Activated naive CD8-positive, alpha-beta T cell (primary cell): ENCODE results near the gene KLHDC9.

Source experiments
- H3K27ac Mint-ChIP-seq: one replicate; pipeline ENCODE4 v1.8.0; 2021; ENCODE audit warnings: mixed read lengths
- H3K27me3 Mint-ChIP-seq: one replicate; pipeline ENCODE4 v1.8.0; 2021; ENCODE audit warnings: mixed read lengths
- H3K36me3 Mint-ChIP-seq: one replicate; pipeline ENCODE4 v1.8.0; 2021; ENCODE audit warnings: mixed read lengths
- H3K4me1 Mint-ChIP-seq: one replicate; pipeline ENCODE4 v1.8.0; 2021; ENCODE audit warnings: low read depth, mixed read lengths
- H3K4me3 Mint-ChIP-seq: one replicate; pipeline ENCODE4 v1.8.0; 2021; ENCODE audit warnings: mild to moderate bottlenecking, mixed read lengths
- H3K9me3 Mint-ChIP-seq: one replicate; pipeline ENCODE4 v1.8.0; 2021; ENCODE audit warnings: low read depth, mixed read lengths

KLHDC9 gene

DNA sequence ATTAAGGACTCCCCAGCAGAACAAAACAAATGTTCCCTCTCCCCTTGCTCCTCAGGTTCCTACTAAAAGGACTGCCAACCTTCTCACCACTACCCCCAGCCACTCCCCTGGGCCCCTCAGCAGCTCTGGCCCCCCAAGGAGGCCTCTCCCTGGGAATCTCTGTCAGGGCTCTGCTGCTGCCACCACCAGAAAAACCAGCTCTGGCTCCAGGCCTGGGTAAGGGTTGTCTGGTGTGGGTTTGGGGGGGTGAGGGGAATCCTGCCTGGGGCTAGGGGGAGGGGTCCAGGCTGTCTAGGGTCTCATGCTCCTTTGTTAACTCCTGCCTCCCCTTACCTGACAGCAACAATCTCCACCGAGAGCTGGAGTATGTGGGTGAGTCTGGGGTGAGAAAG, 13.6 kb upstream of the KLHDC9 start:
- Mint-ChIP-seq H3K27me3 (no peaks in the 10 kb centered on the region), H3K27ac (no peak overlapping the region), H3K9me3 (no peaks in the 10 kb centered on the region), H3K36me3 (no peaks in the 10 kb centered on the region), H3K4me3 (no peak overlapping the region), H3K4me1 (no peaks in the 10 kb centered on the region)

DNA sequence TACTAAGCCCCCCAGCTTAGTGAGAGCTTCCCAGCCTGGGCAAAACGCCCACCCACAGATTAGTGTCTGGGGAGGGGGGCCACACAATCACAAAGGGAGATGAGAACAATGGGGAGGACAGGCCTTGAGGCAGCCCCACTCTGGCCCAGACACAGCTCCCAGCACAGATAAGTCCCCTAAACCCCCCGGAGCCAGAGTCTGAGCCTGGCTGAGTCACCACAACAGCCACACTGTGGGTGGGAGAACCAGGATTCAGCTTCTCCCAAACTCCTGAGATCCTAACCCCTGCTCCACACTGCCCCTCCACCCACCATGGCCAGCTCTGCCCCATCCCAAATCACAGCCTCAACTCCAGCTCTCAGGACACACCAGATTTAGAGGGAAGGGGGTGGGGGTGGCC, 13.0 kb upstream of the KLHDC9 start:
- Mint-ChIP-seq H3K4me1 (peaks cover 1% of the 10 kb centered on the region), H3K27me3 (no peaks in the 10 kb centered on the region), H3K36me3 (no peaks in the 10 kb centered on the region), H3K27ac (no peak overlapping the region), H3K4me3 (no peak overlapping the region), H3K9me3 (no peaks in the 10 kb centered on the region)

GRCh38 chr1:161086457-161086856, 11.7 kb upstream of the KLHDC9 start:
- Mint-ChIP-seq H3K9me3 (no peaks in the 10 kb centered on the region), H3K4me3 (no peak overlapping the region), H3K4me1 (peaks cover 12% of the 10 kb centered on the region), H3K36me3 (no peaks in the 10 kb centered on the region), H3K27me3 (no peaks in the 10 kb centered on the region), H3K27ac (no peak overlapping the region)

DNA sequence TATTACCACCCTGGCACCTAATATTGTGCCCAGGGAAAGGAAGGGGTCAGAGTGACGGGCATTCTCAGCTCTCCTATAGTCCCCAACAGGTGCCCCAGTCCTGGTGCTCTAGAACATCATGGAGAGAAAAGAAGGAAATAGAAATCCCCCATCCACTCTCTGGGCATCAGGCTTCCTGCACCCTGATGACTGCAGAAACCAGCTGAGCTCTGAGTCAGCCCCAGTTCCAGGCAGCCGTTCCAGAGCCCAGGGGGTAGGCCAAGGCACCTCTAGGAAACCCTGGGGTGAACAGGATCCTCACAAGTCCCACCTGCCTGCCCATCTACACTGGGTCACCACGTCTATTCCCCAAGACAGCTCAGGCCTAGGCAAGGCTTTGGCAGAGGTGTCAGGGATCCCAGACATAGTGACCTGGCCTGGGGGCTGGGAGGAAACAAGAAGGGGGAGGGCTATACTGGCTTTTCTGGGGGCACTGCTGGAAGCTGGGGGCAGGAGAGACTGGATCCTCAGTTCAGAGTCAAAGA, 9.5 kb upstream of the KLHDC9 start:
- Mint-ChIP-seq H3K4me3 (no peak overlapping the region), H3K36me3 (no peaks in the 10 kb centered on the region), H3K27ac (no peak overlapping the region)

GRCh38 chr1:161089251-161089924, 8.8 kb upstream of the KLHDC9 start, which contains the start of gene NECTIN4:
Gene NECTIN4, minus strand, starts transcription at chr1:161089558. Its CDS starts 262 bp downstream, at chr1:161089296.
- no peak within 1 kb of the TSS for H3K4me3 Mint-ChIP-seq
- no peaks in the 10 kb centered on the region for H3K36me3 Mint-ChIP-seq
- H3K27me3 Mint-ChIP-seq, result no peaks in the 10 kb centered on the region
- peaks cover 36% of the 10 kb centered on the region for H3K4me1 Mint-ChIP-seq
- H3K9me3 Mint-ChIP-seq, result no peaks in the 10 kb centered on the region
- H3K27ac Mint-ChIP-seq, result peak within 1 kb of the TSS; percentile 11

More for the DNA sequence above, 9.5 kb upstream of the KLHDC9 start:
- Mint-ChIP-seq H3K27me3 (no peaks in the 10 kb centered on the region), H3K4me1 (peaks cover 33% of the 10 kb centered on the region), H3K9me3 (no peaks in the 10 kb centered on the region)

DNA sequence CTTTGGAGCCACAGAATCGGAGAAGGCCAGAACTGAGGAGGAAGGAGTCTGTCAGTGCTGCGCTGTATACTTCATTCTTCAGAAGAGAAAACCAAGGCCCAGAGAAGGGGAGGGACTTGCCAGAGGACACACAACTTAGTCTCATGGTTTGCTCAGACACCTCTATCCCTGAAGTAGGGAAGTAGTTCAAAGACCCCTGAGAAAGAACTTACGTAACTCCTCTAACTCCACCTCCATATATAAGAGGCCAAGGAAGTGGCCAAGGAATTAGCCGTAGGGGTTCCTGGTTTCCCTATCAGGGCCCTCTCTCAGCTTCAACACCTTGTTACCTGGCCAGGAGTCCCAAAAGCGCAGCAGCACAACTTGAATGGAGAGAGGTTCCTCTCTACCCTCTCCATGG, 8.2 kb upstream of the KLHDC9 start:
- H3K27ac Mint-ChIP-seq, result peak overlapping the region; percentile 11

DNA sequence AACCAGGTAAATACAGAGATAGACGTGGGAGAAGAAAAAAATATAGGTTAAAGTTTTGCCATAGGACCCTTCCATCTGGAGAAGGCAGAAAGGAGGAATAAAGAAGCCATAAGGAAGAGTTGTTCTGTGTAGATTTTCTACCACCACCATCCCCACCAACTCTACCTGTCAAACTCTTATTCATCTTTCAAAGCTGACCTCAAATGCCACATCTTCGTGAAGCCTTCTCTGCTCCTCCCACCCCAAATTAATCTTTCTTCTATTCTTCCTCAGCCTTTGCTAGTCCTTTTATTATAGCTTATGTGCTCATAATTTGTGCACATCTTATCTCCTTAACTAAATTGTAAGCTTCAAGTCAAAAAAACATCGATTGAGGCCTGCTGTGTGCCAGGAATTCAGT, 7.5 kb upstream of the KLHDC9 start:
- no peaks in the 10 kb centered on the region for H3K36me3 Mint-ChIP-seq
- H3K4me1 Mint-ChIP-seq, result peaks cover 40% of the 10 kb centered on the region
- peak overlapping the region; percentile 11 for H3K27ac Mint-ChIP-seq
- no peaks in the 10 kb centered on the region for H3K9me3 Mint-ChIP-seq
- H3K27me3 Mint-ChIP-seq, result no peaks in the 10 kb centered on the region
- H3K4me3 Mint-ChIP-seq, result no peak overlapping the region

More for the DNA sequence above, 8.2 kb upstream of the KLHDC9 start:
- H3K36me3 Mint-ChIP-seq, result no peaks in the 10 kb centered on the region
- H3K9me3 Mint-ChIP-seq, result no peaks in the 10 kb centered on the region
- H3K27me3 Mint-ChIP-seq, result no peaks in the 10 kb centered on the region
- H3K4me1 Mint-ChIP-seq, result peaks cover 38% of the 10 kb centered on the region
- H3K4me3 Mint-ChIP-seq, result no peak overlapping the region

- Mint-ChIP-seq H3K27me3 (no peaks in the 10 kb centered on the region), H3K9me3 (no peaks in the 10 kb centered on the region), H3K4me3 (no peak overlapping the region), H3K4me1 (peaks cover 41% of the 10 kb centered on the region), H3K27ac (no peak overlapping the region), H3K36me3 (no peaks in the 10 kb centered on the region)
Observed at GRCh38 chr1:161091093-161091492, 7.1 kb upstream of the KLHDC9 start.

- no peaks in the 10 kb centered on the region for H3K27me3 Mint-ChIP-seq
- no peaks in the 10 kb centered on the region for H3K36me3 Mint-ChIP-seq
- peaks cover 48% of the 10 kb centered on the region for H3K4me1 Mint-ChIP-seq
- H3K4me3 Mint-ChIP-seq, result peak overlapping the region; percentile 35
- peak overlapping the region; percentile 29 for H3K27ac Mint-ChIP-seq
- H3K9me3 Mint-ChIP-seq, result no peaks in the 10 kb centered on the region
Observed at GRCh38 chr1:161091796-161092507, 6.2 kb upstream of the KLHDC9 start.

- H3K9me3 Mint-ChIP-seq, result no peaks in the 10 kb centered on the region
- H3K4me3 Mint-ChIP-seq, result peak overlapping the region; percentile 3
- no peaks in the 10 kb centered on the region for H3K36me3 Mint-ChIP-seq
- peak overlapping the region; percentile 29 for H3K27ac Mint-ChIP-seq
- H3K27me3 Mint-ChIP-seq, result no peaks in the 10 kb centered on the region
- peaks cover 55% of the 10 kb centered on the region for H3K4me1 Mint-ChIP-seq
Observed at GRCh38 chr1:161092621-161093028, 5.5 kb upstream of the KLHDC9 start.

- no peaks in the 10 kb centered on the region for H3K9me3 Mint-ChIP-seq
- H3K4me3 Mint-ChIP-seq, result no peak overlapping the region
- H3K27ac Mint-ChIP-seq, result no peak overlapping the region
- H3K36me3 Mint-ChIP-seq, result no peaks in the 10 kb centered on the region
- H3K4me1 Mint-ChIP-seq, result peaks cover 67% of the 10 kb centered on the region
- H3K27me3 Mint-ChIP-seq, result no peaks in the 10 kb centered on the region
Observed at GRCh38 chr1:161094481-161094880, 3.7 kb upstream of the KLHDC9 start.

GRCh38 chr1:161095230-161095629, 2.9 kb upstream of the KLHDC9 start:
- Mint-ChIP-seq H3K4me3 (no peak overlapping the region), H3K27ac (peak overlapping the region; percentile 3), H3K36me3 (no peaks in the 10 kb centered on the region), H3K9me3 (no peaks in the 10 kb centered on the region), H3K27me3 (no peaks in the 10 kb centered on the region), H3K4me1 (peaks cover 65% of the 10 kb centered on the region)

- H3K27ac Mint-ChIP-seq, result peak overlapping the region; percentile 75
- H3K36me3 Mint-ChIP-seq, result no peaks in the 10 kb centered on the region
- H3K9me3 Mint-ChIP-seq, result no peaks in the 10 kb centered on the region
- peaks cover 57% of the 10 kb centered on the region for H3K4me1 Mint-ChIP-seq
- no peak overlapping the region for H3K4me3 Mint-ChIP-seq
- H3K27me3 Mint-ChIP-seq, result no peaks in the 10 kb centered on the region
Observed at GRCh38 chr1:161096015-161096414, 2.1 kb upstream of the KLHDC9 start.

- no peak overlapping the region for H3K4me3 Mint-ChIP-seq
- no peaks in the 10 kb centered on the region for H3K27me3 Mint-ChIP-seq
- H3K27ac Mint-ChIP-seq, result peak overlapping the region; percentile 75
- peaks cover 54% of the 10 kb centered on the region for H3K4me1 Mint-ChIP-seq
- no peaks in the 10 kb centered on the region for H3K9me3 Mint-ChIP-seq
- H3K36me3 Mint-ChIP-seq, result no peaks in the 10 kb centered on the region
Observed at GRCh38 chr1:161096530-161096929, 1.6 kb upstream of the KLHDC9 start.

DNA sequence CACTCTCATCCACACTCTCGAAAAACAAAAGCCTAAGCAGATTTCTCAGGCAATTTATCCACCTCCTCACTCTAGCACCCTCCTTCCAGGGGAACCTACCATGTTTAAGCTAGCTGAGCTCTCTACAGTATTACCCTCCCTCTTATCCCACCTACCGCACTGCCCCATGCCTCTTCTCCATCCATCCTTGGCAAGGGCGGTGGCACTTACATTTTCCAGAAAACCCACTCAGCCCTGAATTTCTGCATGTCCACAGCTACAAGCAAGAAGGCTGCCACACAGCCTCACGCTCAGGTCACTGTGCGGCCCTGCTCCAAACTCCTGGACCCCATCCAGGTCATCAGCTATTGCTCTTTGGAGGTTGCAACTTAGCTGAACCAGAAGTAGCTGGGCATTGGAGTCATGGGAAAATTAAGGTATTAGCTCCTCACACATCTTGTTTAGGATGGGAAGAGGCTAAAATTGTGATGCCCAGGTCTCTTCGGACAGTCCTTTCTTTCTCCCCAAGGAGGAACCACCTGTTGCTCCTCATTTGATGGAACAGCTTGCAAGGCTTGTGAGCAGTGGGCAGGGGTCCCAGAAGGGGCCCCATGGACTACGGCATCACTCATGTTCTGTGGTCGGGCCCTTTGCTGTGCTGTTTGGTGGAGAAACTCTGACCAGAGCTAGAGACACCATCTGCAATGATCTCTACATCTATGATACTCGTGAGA, 1.1 kb downstream of the KLHDC9 start:
- Mint-ChIP-seq H3K27ac (peak overlapping the region; percentile 46), H3K27me3 (no peaks in the 10 kb centered on the region), H3K4me1 (peaks cover 34% of the 10 kb centered on the region), H3K9me3 (no peaks in the 10 kb centered on the region), H3K36me3 (no peaks in the 10 kb centered on the region), H3K4me3 (peak overlapping the region; percentile 85)
